NAMALWA (cell line): Measurements from ENCODE around the gene MROH8.
A peak's percentile ranks its signal among the peaks of the same experiment; 100 is the strongest.

ENCODE experiments used
- DNase-seq: peaks from one replicate; pipeline ENCODE4 v3.0.0-alpha.2; 2015; ENCODE audit warnings: low spot score

The MROH8 gene

DNA sequence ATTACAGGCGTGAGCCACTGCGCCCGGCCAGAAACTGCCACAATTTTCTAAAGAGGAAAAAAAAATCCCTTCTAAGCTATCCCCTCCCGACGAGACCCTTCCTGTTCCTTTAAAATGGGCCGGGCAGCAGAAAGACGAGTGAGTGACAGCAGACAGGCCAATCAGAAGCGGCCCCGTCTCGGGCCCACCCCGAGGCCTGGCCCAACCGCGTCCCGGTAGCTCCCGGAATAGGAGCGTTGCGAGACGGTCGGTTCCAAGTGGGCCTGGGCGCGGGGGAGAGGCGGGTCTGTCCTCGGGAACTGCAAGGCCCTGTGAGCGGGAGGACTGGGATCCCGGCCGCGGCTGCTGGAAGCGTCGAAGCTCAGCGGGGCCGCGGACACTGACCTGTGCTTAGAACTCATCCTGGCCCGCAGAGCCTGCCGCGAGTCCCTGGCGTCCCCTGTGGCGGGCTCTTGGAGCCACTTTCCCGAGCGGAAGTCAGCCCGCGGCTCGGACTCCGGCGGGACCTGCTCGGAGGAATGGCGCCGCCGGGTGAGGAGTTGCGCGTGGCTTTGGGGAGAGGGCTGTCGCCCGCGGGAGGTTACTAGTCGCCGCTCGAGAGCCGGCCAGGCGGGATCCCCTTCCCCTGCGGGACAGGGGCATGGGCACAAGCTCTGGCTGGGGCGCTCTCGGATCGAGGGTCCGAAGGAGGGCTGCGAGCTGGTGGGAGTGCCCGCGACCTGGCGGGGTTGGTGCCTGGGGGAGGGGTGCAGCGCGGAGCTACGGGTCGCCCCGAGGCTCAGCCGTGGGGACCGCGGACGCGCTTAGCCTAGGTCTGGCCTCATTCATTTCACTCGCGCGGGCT is at the start of gene MROH8, which contains the start of gene RPN2:
MROH8 (minus strand) TSS at position 710 of the 844 bp plus-strand sequence.
RPN2 (plus strand) TSS at position 492 of the 844 bp plus-strand sequence; CDS start at position 519, 27 bp downstream.
- peak; percentile 96 for DNase-seq

GRCh38 chr20:37228656-37229055 is 49.3 kb upstream of the MROH8 start:
- no peak for DNase-seq

DNA sequence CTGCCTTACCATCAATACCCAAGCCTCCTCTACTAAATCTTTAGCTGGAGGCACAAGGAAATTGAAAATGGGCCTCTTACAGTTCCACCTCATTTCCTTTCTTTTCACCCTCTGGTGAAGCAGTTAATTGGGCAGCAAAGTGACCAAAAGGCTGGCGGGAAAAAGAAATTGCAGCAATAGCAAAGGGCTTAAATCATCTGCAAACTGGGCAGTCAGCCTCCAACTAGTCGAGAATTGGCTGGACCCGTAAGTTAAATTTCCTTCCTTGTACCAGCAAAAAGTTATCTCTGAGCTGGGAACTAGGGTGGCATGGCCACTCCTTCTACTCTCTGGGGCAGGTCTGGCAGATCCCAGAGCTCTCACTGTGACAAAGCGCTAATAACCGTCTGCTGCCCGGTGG is 48.7 kb upstream of the MROH8 start:
- DNase-seq: no peak

DNA sequence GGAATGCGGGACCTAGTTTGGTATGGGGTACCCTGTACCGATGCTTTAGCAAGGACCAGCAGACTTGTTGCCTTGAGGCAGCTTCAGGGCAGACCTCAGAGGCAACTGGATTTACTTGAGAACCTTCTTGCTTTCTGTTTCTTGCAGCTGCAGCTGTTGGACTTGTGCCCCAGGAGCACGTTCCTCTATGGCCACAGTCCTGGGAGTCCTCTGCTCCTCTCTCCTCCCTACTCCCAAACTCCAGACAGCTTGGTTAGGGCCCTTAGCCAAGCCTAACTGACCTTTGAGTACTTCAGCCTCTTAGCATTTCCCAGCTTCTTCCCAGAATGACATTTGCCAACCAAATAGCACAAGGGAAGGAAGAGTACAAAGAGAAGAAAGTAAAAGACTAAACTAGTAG is 47.5 kb upstream of the MROH8 start:
- DNase-seq: no peak

- no peak for DNase-seq
Measured at GRCh38 chr20:37225146-37225545, 45.8 kb upstream of the MROH8 start.

DNA sequence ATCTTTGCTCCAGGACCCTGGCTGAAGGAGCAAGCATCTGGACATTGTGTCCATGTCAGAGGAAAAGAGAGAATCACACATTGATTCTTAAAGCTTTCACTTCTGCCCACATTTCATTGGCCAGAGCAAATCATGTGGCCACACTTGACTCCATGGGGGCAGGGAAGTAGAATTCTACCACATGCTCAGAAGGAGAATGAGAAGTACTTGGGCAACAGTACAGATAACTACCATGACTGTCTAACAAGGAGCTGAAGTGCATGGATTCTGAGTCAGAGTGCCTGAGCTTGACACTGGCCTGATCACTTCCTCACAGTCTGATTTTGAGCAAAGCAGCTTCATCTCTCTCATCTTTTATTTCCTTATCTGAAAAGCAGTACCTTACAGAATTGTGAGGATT is 43.7 kb upstream of the MROH8 start:
- DNase-seq: no peak

- no peak for DNase-seq
Measured at GRCh38 chr20:37222086-37222485, 42.7 kb upstream of the MROH8 start.

DNA sequence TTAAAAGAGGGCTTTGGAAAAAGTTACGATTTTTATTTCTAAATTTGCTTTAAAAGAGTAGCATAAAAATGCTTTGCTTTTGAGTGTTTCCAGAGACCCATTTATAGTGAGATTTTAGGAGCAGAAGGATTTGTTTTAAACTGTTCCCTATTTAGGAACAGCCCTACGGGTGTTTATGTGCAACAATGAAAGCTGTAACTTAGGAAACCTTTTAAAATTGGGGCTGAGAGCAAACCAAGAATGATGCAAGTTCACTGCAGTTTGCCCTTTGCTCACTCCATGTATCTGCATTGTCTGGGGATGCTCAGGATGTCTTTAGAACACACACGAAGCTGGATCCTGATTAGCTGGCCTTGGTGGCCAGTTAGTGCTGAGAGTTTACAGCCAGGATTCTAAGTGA is 41.4 kb upstream of the MROH8 start:
- no peak for DNase-seq

DNA sequence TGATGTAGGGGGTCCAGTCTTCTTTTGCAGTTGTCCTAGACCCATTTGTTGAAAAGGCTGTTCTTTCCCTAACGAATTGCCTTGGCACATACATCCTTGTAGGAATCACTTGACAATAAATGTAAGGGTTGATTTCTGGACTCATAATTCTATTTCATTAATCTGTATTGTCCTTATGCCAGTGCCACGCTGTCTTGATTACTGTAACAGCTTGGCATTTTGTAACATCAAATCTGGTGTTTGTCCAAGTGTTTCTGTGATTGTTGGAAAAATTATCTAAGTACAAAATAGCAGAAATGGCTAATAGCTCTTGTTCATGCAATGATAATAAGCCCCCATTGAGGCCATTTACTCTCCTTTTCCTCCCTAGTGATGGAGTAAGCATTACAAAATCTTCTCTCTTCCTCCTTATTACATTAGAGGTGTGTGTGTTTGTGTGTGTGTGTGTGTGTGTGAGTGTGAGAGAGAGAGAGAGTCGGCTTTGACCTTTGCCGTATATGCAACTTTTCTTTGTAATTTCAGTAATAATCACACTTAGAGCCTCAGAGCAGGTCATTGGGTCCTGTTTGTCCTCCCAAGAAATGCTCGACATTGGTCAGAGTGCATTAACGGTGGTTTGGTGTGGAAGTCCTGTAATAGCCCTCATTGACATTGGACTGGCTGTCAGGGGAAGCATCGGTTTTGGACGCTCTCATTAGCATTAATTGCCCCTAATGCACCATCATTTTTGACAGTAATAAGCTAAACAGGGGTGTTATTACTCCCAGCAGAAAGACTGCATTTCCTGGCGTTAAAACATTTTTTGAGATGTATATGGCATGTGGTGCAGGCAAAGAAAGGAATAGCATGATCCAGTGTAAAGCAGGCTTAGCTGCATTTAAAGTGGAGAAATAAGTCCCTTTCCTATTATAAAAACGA is 40.7 kb upstream of the MROH8 start:
- no peak for DNase-seq

DNA sequence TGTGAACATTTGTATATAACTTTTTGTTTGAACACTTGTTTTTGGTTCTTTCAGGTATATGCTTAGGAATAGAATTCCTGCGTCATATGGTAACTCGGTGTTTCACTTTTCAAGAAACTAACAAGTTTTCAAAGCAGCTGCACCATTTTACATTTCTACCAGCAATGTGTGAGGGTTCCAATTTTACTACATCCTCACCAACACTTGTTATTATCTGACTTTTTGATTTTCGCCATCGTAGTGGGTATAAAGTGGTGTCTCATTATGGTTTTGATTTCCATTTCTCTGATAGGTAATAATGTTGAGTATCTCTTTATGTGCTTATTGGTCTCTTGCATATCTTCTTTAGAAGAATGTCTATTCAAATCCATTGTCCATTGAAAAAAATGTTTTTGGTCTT is 39.6 kb upstream of the MROH8 start:
- DNase-seq: no peak

GRCh38 chr20:37218441-37218840 is 39.1 kb upstream of the MROH8 start:
- DNase-seq: no peak

DNA sequence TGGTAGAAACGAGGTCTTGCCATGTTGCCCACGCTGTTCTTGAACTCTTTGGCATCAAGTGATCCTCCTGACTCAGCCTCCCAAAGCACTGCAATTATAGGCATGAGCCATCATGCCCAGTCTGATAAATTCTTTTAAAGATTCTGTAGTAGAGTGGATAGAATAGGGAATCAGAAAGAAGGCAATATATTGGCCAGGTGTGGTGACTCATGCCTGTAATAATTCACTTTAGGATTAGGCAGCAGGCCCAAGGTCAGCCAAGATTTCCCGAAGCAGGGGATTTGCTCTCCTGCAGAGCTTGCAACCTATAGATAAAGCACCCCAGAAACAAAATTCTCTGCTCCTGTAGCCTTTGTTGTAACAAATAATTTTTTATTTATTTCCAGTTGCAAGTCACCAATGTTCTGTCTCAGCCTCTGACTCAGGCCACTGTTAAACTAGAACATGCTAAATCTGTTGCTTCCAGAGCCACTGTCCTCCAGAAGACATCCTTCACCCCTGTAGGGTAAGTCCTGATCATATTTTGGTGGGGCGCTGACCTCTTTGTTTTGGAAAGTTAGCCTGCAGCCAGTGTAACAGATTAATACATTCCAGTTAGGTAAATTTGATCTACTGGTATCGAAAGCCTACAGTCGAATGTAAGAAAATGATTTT is 30.4 kb upstream of the MROH8 start:
- no peak for DNase-seq

- DNase-seq: no peak
Measured at GRCh38 chr20:37209193-37209592, 29.8 kb upstream of the MROH8 start.

DNA sequence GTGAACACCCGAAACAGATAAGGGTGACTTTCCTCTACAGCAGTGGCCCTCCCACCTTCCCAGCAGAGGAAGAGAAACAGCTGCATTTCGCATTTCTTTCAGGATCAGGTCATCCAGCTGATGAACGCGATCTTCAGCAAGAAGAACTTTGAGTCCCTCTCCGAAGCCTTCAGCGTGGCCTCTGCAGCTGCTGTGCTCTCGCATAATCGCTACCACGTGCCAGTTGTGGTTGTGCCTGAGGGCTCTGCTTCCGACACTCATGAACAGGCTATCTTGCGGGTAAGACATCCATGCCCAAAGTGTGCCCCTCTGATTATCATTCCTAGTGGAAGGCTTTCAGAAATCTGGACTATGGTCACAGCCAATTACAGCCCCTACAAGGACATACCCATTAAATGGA is 27.8 kb upstream of the MROH8 start:
- no peak for DNase-seq

- DNase-seq: no peak
Measured at GRCh38 chr20:37205794-37206193, 26.4 kb upstream of the MROH8 start.

DNA sequence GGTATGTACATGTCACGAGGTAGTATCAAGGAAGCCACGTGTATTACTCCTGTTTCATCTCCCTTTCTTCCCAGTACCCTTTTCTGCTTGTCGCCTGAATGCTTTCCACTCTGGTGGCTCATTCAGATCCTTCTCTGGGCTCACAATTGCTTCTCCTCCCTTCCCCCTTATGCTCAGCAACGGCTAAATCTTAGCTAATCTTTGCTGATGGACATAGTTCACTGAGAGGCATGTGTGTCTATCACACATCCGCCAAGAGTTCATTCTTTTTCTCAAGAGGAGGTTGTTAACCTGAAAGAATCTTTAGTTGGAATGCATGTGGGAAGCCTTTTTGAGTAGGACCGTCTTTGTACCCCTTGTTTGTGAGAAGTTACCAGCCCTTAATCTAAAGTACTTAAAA is 25.8 kb upstream of the MROH8 start:
- DNase-seq: no peak

GRCh38 chr20:37204056-37204455 is 24.7 kb upstream of the MROH8 start:
- no peak for DNase-seq

DNA sequence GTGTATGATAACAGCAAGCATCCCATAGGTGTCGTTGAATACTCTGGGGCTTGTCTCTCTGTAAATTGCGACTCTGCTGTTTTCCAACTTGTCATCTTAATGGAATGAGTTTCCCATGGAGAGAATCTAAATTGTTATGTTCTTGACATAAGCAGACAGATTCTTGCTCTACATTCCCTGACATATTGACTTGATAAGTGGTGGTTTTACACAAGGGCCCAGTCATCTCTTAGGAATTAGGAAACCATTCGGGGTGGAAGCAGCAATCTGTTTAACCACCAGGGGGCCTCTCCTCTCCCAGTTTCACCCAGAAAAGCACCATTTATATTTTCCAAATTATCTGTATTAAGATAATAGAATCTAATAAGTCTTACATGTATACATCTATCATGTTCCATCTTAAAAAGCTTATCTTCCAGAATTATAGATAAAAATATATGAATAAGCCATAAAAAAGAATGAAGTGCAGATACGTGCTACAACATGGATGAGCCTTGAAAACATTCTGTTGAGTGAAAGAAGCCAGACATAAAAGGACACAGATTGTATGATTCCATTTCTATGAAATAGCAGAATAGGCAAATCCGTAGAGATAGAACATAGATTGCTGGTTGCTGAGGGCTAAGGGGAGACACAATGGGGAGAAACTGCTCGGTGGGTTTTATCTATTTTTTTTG is 23.1 kb upstream of the MROH8 start:
- DNase-seq: peak; percentile 51

DNA sequence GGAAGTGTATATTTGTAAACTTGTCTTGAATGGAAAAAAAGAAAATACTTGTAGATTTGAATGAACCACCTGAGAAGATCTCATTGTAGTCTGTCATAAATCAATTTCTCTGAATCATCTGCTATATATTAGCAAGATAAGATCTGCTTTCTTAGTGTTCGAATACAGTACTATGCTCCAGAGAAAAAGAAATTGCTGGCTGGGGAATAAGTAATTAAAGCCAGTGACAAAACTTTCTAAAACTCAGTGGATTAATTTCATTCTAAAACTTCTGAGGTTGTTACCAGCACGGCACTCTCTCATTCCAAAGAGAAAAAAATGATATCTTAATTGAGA is 22.4 kb upstream of the MROH8 start:
- DNase-seq: no peak

- no peak for DNase-seq
Measured at GRCh38 chr20:37200926-37201826, 21.8 kb upstream of the MROH8 start.

DNA sequence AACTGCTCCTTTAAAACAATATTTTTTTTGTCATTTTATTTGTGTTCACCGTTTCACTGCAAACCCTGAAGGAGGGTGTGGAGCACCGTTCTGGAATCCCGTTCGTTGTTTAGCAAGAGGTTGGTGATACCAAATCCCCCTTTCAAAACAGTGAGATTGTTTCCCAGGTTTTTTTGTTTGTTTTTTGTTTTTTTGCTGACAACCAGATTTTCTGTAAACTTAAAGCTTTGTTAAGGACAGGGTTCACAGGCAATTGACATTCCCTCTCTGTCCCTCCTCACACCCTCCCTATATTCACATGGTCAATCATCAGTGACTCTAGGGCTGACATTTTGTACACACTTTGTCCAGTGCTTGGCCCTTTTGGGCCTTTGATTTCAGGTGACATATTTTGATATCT is 21.0 kb upstream of the MROH8 start:
- DNase-seq: no peak
